DMS53 (cell line): ENCODE measurements around the gene CGB1.
A peak's percentile ranks its signal among the peaks of the same experiment; 100 is the strongest.

Experiments
- DNase-seq: peaks from one replicate; lab custom pipeline; 2025; lab: John Stamatoyannopoulos, UW

Gene CGB1

DNA sequence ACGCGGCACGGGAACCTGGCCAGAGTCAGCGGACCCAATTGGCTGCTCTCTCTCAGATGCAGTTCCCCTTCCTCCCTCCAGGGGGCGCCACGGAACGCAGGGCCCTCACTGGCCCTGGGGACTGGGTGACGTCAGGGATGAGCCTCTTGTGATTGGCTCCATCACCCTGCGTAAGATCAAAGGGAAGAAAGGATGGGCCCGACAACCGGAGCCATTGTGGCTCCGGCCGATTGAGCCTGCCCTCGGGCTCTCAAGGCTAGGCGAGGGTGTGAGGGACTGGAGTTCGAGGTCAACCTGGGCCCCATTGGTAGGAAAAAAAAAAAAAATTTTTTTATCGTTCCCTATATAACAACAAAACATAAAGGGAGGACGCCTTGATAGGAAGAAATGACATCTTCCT, at the start of gene CGB1:
TSS of gene CGB1 (minus strand) at position 81 of the 400 bp plus-strand sequence. CDS start 184 bp downstream, outside the sequence.
- peak; percentile 91 for DNase-seq

DNA sequence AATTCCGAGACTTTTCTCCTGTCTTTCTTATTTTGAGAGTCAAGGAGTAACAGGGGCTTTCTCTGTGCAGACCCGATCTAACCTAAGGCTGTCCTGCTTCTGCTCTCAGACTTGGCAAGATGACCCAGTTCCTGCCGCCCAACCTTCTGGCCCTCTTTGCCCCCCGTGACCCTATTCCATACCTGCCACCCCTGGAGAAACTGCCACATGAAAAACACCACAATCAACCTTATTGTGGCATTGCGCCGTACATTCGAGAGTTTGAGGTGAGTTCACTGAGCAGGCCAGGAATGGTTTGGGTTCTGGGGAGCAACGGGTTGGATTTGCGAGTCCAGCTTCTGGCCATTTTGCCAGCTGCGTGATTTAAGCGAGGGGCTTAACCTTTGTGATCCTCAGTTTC, 49.6 kb upstream of the CGB1 start:
- no peak for DNase-seq

DNA sequence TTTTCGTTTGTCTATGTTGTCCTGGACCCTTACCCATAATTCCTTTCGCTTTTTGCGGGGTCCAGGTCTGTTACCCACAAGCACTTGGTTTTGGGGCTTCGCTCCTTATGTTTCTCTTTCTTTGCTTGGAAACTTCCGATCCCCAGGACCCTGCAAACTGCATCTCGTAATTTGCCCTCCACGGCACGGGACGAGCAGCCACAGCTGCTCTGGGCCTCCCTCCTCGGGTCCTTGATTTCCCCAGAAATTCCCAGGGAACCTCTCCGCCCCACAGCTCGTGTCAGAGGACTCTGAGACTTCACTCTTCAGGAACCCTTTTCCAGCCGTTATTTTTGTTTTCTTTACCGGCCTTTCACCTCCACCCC, 49.2 kb upstream of the CGB1 start:
- peak; percentile 50 for DNase-seq

DNA sequence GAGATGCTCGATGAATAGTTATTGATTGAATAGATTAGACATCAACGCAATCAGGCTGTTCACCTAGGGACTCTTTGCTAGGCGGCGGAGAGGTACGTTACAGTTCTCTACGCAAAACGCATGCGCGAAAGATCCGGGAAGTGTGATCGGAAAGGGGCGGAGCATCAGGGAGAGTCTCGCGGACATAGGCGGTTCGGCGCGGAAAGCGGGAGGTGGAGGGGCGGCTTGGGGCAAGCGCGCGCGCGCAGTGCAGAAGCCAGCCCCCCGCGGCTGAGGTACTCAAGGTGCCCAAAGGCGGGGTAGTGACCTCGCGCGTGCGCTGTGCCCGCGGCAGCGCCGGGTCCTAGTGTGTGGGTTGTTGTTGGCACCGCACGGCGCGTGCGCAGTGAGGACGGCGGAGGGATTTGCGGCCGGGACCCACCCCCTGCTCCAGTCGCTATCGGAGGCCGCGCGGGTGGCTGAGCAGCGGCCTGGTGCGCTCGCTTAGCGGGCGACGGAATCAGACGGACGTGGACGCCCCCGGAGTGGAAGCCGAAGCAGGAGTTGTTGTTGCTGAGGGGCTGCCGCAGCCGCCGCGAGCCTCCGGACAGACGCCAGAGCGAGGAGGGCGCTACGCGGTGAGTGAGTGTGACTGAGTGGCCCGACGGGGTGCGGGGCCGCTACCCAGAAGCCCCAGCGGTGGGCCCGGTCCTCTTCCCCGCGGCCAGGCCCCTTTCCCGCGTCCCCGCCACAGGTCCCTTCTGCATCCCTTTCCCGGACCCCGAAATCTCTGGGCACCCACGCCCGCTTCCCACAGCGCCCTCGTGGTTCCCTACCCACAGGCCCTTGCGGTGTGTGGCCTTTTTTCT, 48.5 kb upstream of the CGB1 start, which contains the start of gene SNRNP70:
TSS of gene SNRNP70 (plus strand) at position 432 of the 848 bp plus-strand sequence. CDS start 964 bp downstream, outside the sequence.
- peak; percentile 100 for DNase-seq

DNA sequence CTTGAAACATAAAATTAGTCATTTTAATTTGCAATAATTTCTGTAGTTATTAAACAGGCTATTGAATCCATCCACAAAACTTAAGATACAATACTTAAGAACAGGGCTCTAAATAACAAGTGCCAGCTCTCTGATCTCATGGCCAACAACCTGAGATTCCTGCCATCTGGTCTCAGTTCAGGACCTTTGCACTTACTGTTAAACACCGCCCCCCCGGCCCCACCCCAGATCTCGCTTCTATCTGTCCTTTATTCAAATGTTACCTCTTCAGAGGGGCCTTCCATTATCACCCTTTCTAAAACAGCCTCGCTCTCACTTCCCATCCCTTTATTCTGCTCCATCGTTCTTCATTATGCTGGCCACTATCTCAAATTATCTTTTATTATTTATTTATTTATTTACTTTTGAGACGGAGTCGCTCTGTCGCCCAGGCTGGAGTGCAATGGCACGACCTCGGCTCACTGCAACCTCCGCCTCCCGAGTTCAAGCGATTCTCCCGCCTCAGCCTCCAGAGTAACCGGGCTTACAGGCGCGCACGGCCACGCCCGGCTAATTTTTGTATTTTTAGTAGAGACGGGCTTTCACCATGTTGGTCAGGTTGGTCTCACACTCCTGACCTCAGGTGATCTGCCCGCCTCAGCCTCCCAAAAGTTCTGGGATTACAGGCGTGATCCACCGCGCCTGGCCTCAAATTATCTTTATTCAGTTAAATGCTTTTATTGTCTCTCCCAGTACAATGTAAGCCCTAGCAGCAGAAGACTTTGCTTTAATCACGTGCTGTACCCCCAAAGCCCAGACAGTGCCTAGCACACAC, 47.7 kb upstream of the CGB1 start:
- peak; percentile 46 for DNase-seq

DNA sequence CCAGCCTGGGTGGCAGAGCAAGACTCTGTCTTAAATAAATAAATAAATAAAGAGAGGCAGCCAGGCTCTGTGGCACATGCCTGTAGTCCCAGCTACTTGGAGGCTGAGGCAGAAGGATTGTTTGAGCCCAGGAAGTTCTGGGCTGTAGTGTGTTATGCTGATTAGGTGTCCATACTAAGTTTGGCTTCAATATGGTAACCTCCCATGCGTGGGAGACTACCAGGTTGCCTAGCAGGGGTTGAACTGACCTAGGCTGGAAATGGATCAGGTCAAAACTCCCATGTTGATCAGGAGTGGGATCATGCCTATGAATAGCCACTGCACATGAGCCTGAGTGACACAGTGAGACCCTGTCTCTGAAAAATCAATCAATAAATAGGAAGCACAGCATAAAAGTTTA, 44.6 kb upstream of the CGB1 start:
- no peak for DNase-seq

DNA sequence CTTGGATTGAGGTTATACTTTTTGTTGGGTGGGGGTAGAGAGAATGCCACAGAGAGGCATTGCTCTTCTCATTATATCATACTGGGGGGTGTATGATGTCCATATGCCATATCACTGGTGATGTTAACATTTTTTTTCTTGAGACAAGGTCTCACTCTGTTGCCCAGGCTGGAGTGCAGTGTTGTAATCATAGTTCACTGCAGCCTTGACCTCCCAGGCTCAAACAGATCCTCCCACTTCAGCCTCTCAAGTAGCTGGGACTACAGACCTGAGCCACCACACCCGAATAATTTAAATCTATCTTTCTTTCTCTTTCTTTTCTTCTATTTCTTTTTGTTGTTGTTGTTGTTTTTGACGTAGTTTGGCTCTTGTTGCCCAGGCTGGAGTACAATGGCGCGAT, 43.7 kb upstream of the CGB1 start:
- DNase-seq = no peak

DNA sequence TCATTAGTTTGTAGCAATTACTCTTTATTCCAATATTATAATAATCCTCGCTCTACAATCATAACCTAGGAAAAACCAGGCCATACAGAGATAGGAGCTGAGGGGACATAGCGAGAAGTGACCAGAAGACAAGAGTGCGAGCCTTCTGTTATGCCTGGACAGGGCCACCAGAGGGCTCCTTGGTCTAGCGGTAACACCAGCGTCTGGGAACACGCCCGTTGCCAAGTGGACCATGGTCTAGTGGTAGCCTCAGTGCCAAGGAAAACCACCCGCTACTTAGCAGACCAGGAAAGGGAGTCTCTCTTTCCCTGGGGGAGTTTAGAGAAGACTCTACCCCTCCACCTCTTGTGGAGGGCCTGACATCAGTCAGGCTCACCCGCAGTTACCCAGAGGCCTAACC, 38.2 kb upstream of the CGB1 start:
- DNase-seq = peak; percentile 80

DNA sequence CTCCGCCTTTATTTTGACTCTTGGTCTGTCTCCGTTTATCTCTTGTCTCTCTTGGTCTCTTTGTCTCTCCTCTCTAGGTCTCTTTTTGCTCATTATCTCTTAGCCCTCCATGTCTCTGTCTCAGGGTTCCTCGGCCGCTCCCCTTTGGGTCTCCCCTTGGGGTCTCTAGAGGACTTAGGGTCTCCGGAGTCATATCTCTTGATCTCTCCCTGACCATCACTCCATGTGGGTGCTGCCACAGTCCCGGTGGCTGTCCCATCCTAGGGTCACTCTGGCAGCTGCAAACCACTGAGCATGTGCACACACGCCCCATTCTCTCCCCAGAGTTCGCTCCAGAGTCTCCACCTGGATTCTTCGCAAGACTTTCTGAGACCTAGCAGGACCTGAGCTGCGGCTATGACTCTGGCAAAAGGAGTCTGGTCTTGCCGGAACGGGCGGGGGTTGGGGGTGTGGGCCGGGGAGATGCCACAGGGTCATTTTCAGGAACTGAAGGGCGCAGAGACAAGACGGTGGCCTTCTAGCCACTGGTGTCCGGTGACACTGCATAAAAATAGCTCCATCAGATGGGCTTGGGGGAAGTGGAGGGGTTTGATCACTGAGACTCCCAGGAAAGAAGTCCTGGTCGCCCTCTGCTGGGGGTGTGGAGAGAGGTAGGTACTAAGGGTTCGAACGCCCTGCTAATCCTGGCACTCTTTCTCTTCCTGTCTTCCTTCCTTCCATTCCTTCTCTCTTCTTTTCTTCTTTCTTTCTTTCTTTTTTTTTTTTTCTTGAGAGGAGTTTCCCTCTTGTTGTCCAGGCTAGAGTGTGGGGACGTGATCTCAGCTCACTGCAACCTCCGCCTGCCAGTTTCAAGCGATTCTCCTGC, 37.1 kb upstream of the CGB1 start:
- peak; percentile 56 for DNase-seq

DNA sequence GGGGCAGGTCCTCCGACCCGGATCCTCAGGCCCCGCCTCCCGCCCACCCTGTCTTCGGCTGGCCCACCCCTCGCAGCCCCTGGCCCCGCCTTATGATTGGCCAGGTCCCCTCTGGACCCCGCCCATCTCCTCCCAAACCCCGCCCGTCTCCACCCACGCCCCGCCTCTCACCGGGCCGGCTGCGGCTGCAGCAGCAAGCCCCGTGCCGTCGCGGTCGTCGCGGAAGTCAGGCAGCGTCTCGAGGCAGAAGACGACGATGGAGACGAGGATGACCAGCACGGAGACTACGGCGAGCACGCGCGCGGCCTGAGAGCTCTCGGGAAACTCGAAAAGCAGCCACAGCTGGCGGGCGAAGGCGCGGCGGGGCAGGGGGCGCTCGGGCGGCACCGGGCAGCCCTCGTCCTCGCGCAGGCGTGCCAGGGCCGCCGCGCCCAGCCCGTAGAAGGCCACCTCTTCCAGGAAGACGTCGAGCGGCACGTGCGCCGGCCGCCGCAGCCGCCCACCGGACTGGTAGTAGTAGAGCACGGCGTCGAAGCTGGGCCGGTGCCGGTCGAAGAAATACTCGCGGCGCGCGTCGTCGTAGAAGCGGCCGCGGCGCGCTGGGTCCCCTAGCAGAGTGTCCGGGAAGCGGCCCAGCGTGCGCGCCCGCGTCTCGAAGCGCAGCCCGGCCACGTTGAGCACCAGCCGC, 35.3 kb upstream of the CGB1 start:
- peak; percentile 41 for DNase-seq

DNA sequence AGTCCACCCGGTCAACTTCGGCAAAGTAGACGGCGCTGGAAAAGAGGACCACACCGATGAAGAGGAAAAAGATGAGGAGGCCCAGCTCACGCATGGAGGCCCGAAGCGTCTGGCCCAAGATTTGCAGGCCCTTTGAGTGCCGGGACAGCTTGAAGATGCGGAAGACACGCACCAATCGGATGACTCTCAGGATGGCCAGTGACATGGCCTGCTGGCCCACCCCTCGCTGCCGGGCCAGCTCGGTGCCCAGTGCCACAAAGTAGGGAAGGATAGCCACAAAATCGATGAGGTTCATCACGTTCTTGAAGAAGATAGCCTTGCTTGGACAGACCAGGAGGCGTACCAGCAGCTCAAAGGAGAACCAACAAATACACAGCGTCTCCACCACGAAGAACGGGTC, 33.7 kb upstream of the CGB1 start:
- no peak for DNase-seq

DNA sequence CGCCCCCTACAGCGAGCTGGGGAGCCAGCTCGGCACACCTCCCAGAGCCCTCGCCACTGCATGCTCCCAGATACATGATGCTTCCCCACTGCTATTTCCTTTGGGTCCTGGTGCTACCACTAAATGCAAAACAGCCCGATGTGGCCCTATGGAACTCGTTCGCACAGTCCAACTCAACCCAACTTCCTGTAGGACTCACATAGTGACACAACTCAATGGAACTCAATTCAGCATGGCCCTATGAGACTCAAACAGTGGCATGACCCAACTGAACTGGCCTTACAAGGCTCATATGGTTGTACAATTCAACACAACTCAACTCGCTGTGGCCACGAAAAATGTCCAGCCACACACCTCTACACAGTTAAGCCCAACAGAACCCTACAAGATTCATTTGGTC, 32.3 kb upstream of the CGB1 start:
- DNase-seq = no peak

DNA sequence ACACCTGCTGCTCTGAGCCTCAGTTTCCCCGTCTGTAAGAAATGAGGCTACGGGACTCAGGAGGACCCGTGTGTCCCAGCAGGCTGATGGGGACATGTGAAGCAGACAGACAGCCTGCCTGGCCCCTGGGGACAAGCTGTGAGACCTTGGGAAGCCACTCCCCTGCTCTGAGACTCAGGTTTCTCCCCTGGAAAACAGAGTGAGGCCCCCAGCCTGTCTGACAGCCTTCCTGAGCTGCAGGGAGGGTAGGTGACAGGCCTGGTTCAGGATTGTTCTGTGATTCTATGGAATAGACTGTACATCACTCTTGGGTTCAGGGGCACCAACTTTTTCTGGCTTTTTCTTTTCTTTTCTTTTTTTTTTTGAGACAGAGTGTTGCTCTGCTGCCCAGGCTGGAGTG, 30.9 kb upstream of the CGB1 start:
- no peak for DNase-seq

DNA sequence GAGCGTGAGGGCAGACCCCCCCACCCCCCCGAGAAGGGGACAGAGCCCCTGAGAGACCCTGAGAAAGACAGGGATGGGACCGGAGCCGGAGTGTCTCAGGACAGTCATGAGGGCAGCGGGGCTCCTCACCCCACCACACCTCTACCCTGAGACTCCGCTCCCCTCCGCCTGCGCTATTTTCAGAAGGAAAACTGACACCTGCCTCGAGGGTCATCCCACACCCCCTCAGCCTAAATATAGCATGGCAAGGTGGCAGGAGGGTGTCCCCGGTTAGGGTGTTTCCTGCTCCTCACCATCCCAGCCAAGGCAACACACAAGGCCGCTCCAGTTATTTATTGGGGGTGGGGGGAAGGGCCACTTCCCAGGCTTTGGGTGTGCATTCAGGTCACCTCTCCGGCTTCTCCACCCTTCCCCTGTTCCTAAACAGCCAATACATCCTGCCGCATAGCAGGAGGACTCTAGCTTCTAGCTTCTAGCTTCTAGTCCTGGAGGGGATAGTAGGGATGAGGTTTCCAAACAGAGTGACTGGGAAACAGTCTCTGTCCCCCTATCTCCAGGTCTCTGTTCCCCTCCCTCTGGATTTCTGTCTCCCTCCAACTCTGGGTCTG, 29.3 kb upstream of the CGB1 start:
- DNase-seq = peak; percentile 17

DNA sequence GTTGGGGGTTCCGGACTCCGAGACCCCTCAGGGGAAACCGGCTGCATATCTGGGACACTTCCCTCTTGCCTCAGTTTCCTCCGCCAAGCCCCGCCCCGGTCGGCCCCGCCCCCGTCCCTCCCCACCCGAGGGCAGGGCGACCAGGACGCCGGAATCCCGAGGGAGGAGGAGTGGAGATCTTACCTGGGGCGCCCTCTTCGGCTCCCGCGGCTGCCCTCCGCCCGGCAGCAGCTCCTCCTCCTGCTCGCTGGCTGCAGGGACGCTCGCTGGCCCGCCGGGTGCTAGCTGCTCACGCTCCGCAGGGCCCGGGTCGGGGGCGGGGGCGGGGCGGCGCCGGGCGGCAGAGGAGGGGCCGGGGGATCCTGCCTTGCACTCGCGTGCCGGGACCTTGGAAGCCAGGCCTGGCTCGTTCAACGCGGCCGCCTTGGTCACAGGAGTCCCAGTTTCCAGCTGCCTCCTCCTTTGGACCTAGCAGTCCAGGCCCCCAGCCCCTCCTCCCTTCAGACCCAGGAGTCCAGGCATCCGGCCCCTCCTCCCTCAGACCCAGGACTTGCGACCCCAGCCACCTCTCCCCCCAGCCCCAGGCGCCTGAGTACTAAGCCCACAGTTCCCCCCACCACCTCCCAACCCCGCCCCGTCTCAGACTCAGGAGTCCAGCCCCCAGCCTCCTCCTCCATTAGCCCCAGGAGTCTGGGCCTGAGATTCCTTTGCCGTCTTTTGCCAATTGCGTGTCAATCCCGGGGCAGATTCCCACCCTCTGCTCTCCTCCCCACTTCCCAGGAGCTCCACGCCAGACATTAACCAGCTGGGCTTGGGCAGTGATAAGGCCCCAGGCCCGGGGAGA, 28.3 kb upstream of the CGB1 start, which contains the start of gene NTF4:
TSS of gene NTF4 (minus strand) at position 51 of the 844 bp plus-strand sequence. CDS start 2,821 bp downstream, outside the sequence.
- peak; percentile 66 for DNase-seq

DNA sequence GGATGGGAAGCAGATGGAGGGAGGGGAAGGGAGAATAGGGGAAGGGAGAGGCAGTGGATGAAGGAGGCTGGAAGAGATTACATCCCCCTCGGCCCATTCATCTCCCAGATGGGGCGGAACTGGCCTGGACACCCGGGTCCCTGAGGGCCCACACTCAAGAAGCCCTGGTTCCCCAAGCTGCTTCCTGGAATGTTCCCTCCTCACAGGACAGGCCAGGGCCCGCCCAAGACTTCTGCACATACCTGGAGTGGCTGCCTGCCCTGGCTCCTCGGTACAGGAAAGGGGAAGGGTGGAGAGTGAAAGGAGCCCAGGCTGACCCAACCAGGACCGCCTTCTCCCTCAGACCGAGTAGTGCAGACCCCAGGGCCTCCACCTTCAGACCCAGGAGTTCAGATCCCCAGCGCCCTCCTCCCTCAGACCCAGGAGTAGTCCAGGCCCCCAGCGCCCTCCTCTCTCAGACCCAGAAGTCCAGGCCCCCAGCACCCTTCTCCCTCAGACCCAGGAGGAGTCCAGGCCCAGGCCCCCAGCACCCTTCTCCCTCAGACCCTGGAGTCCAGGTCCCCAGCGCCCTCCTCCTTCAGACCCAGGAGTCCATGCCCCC, 27.4 kb upstream of the CGB1 start:
- DNase-seq = no peak

DNA sequence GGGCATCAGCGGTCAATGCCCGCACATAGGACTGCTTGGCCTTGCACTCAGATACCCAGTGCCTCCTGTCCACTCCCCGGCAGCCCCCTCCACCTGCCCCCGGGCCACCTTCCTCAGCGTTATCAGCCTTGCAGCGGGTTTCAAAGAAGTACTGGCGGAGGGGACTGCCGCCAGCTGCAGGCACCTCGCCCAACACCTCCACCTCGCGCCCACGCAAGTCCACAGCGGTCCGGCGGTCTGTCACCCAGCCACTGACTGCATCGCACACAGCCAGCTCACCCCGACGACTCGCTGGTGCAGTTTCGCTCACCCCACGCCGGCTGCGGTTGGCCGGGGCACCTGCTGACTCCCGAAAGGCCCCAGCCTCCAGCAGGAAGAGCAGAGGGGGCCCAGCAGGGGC, 24.8 kb upstream of the CGB1 start:
- no peak for DNase-seq

DNA sequence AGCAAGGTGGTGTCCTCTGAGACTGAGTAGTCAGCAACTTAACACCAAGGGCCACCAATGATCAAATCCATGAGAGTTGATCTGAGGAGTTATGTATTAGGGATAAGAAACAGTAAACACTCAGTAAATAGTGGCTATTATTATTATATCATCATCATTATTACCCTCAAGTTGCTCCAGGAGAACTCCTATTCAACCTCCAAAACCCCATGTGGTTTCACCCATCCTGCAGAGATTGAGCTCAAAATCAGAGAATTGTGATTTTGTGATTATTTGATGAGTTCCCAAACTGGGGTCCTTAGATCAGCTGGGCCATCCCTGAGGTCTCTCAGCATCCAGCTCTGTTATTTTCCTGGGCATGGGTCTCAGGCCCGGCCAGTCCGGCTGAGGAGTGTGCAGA, 24.3 kb upstream of the CGB1 start:
- DNase-seq = no peak

DNA sequence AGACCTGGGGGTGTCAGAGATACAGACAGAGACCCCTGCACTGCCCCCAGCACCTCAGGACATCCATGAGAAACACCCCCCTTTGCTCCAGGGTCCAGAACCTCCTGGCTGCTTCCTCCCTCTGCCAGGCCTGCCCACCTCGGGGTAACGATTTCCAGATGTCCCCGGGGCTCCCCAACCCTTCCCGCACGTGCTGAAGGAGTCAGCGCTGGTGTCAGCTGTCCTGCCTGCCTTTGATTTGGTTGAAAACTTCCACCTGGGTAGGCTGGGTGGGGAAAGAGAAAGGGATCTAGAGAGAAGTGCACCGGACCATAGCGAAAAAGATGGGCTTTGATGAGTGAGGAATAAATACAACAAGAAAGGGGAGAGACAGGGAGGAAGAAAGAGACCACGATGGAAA, 22.4 kb upstream of the CGB1 start:
- DNase-seq = no peak

DNA sequence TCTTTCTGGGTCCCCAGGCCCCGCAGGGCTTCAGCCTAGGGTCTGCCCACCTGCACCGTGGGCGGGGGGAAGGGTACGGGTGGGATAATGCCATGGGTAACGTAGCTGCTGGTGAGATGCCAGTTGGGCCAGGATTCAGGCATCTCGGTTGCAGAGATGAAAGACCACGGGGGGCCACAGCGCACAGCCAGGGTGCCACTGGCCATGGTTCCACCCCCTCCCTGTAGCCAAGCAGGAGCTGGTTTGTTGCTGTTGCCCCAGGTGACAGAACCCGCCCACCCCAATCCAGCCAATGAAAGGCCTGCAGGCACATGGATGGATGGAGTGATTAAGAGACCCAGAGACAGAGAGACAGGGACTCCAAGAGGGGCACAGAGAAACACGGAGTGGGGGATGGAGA, 21.9 kb upstream of the CGB1 start:
- DNase-seq = peak; percentile 22
